Kidney epithelial cell (primary cell): Measurements from ENCODE around the gene MIGA1. TPM values are rescaled to one million over a fixed set of nuclear protein-coding genes. Genes with fewer than 3 reads are reported as not detected.

Source experiments
- DNase-seq: peaks from one replicate; pipeline ENCODE4 v3.0.0-alpha.2; 2010; ENCODE audit warnings: low read depth
- H3K27me3 ChIP-seq: 2 replicates; pipeline ENCODE4 v1.6.0; 2011; ENCODE audit warnings: low read length; ENCODE audit not compliant: control insufficient read depth, insufficient read depth
- H3K36me3 ChIP-seq: 2 replicates; pipeline ENCODE4 v1.5.1; 2011; ENCODE audit warnings: low read length; ENCODE audit not compliant: control insufficient read depth, insufficient read depth
- H3K4me3 ChIP-seq: 2 replicates; pipeline ENCODE4 v1.5.1; 2011; ENCODE audit warnings: low read depth, mild to moderate bottlenecking, control low read depth, low read length
- total RNA-seq: library from RNA; depleted of rRNA; stranded (reverse); fragments of >200 nt; gene quantifications from 2 replicates; pipeline ENCODE4 v1.2.3, GENCODE V29; 2015
- TF ChIP-seq, protein P1 (sequence below): IDR thresholded peaks from 2 replicates; pipeline ENCODE4 v1.5.1; 2011; ENCODE audit warnings: mild to moderate bottlenecking, moderate library complexity, low read length, control low read depth, inconsistent platforms; ENCODE audit not compliant: insufficient read depth, poor library complexity, severe bottlenecking

The MIGA1 gene
- total RNA-seq, 1 donor from 2014 or later = 14.5 TPM

DNA sequence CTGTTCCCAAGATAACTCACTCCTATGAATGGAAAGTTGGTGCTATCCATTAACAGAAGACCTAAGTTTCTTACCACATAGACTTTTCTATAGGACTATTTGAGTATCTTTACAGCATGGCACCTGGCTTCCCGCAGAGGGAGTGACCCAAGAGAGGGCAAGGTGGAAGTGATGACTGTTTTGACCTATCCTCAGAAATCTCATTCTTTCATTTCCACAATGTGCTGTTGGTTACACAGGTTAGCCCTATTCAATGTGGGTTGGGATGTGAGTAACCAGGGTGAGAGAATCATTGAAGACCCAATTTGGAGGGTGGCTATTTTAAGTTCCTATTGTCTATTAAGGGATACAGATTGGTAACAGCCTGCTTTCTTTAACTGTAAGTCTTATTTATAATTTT, 70.6 kb downstream of the MIGA1 start:
- no peak overlapping the region for H3K4me3 ChIP-seq
- DNase-seq = no peak
- TF ChIP-seq, protein P1, sequence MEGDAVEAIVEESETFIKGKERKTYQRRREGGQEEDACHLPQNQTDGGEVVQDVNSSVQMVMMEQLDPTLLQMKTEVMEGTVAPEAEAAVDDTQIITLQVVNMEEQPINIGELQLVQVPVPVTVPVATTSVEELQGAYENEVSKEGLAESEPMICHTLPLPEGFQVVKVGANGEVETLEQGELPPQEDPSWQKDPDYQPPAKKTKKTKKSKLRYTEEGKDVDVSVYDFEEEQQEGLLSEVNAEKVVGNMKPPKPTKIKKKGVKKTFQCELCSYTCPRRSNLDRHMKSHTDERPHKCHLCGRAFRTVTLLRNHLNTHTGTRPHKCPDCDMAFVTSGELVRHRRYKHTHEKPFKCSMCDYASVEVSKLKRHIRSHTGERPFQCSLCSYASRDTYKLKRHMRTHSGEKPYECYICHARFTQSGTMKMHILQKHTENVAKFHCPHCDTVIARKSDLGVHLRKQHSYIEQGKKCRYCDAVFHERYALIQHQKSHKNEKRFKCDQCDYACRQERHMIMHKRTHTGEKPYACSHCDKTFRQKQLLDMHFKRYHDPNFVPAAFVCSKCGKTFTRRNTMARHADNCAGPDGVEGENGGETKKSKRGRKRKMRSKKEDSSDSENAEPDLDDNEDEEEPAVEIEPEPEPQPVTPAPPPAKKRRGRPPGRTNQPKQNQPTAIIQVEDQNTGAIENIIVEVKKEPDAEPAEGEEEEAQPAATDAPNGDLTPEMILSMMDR = no peak
- H3K27me3 ChIP-seq = no peaks in the 10 kb centered on the region
- H3K36me3 ChIP-seq = no peaks in the 10 kb centered on the region

DNA sequence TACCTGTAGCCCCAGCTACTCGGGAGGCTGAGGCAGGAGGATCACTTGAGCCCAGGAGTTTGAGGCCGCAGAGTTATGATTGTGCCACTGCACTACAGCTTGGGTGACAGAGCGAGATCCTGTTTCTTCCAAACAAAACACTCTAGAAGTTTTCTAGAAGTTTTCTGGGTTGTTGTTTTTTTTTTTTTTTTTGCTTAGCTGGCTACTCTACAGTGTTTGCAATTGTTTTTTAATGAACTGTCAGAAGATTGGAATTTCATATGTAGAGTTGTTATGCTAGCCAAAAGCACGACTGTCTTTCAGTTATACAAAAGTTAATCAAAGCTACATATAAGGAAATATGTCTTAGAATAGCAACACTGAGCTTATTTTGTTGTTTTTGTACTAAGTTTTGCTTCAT, 78.1 kb downstream of the MIGA1 start:
- TF ChIP-seq, protein P1 = no peak
- no peak for DNase-seq
- Histone ChIP-seq H3K36me3 (no peaks in the 10 kb centered on the region), H3K4me3 (no peak overlapping the region), H3K27me3 (no peaks in the 10 kb centered on the region)

DNA sequence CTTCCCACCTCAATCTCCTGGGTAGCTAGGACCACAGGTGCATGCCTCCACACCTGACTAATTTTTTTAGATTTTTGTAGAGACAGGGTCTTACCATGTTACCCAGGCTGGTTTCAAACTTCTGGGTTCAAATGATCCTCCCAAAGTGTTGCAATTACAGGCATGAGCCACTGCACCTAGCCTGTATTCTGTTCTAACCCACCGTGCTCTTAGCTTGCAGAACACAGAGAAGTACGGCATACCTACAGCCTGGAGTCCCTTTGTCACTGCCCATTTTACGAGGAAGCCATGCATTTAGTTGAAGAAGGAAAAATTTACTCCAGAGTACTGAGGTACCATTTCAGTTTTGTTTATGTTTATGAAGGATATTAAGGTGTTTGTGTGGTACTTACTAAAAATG, 79.3 kb downstream of the MIGA1 start:
- Histone ChIP-seq H3K4me3 (no peak overlapping the region), H3K27me3 (no peaks in the 10 kb centered on the region), H3K36me3 (no peaks in the 10 kb centered on the region)
- TF ChIP-seq, protein P1 = no peak
- no peak for DNase-seq

DNA sequence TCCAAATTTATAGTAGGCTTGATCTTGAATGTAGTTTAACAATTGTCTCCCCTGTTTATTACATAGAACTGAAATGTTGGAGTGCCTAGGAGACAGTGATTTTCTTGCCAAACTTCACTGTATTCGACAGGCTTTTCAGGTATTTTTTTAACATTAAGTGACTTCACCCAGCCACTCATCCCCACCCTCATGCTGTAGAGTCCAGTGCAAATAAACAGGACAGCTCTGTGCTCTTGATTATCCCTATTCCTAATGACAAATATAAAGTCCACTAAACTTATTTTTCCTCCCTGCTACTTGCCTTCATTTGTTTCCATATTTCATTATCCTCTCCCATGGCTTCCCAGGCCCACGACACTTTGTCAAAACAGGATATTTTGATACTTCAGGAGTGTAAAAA, 79.8 kb downstream of the MIGA1 start:
- H3K36me3 ChIP-seq = no peaks in the 10 kb centered on the region
- DNase-seq = no peak
- TF ChIP-seq, protein P1 = no peak
- no peaks in the 10 kb centered on the region for H3K27me3 ChIP-seq
- H3K4me3 ChIP-seq = no peak overlapping the region

DNA sequence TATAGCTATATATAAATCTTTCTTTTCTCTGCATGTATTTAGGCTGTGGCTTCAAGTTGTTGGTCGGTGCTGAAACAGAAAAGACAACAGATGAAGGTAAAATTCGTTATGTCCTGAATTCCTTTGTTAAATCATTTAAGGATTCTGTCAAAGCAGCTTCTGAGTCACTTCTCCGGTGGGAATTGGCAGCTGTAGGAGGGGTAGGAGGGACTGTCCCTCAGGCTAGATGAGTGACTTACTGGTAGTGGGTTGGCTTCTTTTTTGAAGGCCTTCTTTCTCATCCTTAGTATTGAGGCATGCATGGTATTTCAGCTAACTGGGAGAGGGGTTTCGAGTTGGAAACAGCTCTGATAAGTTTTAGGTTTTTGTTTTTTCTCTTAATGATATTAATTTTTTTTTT, 86.8 kb downstream of the MIGA1 start:
- TF ChIP-seq, protein P1 = no peak
- Histone ChIP-seq H3K4me3 (no peak overlapping the region), H3K36me3 (no peaks in the 10 kb centered on the region), H3K27me3 (no peaks in the 10 kb centered on the region)
- no peak for DNase-seq

DNA sequence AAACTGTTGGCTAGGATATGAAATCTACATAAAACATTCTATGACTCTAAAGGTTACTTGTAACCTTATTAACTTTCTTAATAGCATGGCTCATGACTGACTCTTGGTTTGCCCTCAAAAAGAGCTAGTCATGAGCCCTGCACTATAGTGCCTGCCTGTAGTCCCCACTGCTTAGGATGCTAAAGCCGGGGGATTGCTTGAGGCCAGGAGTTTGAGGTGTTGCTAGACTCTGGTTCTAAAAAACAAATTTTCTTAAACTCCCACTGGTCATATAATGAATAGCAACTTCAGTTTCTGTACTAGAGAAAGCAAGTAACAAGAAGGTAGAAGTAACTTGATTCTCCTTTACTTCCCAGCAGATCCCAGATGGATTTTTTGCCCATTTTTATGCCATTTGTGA, 93.2 kb downstream of the MIGA1 start:
- Histone ChIP-seq H3K27me3 (no peaks in the 10 kb centered on the region), H3K4me3 (no peak overlapping the region), H3K36me3 (no peaks in the 10 kb centered on the region)
- TF ChIP-seq, protein P1 = no peak
- no peak for DNase-seq
